Measurements from ENCODE around the gene ABHD8.

The ABHD8 gene

GRCh38 chr19:17303167-17303939 is at the start of gene ABHD8:
Gene ABHD8, minus strand, starts transcription at chr19:17303425. Its CDS starts 1,809 bp downstream, at chr19:17301616.
- Histone ChIP-seq H3K79me2 (peaks cover 8% of the 10 kb centered on the region), H3K9ac (peak within 1 kb of the TSS; percentile 42), H3K27me3 (ENCODE audit: control insufficient read depth, insufficient read depth, low read length) (no peaks in the 10 kb centered on the region), H3K4me3 (ENCODE audit: low read depth, low read length) (peak within 1 kb of the TSS; percentile 75), H3K36me3 (ENCODE audit: control insufficient read depth, insufficient read depth, low read length) (no peaks in the 10 kb centered on the region), H3K4me2 (ENCODE audit: low read length) (peak within 1 kb of the TSS; percentile 89), H2AFZ (peak within 1 kb of the TSS; percentile 92), H3K27ac (peak within 1 kb of the TSS; percentile 90), H3K9me3 (ENCODE audit: control insufficient read depth, low read length) (no peaks in the 10 kb centered on the region), H3K4me1 (peaks cover 18% of the 10 kb centered on the region)
- TF ChIP-seq CTCF (IDR thresholded peaks at IDR 0.05): peak; percentile 86

GRCh38 chr19:17352608-17353280 is 49.5 kb upstream of the ABHD8 start:
- Histone ChIP-seq H3K27me3 (ENCODE audit: control insufficient read depth, insufficient read depth, low read length) (no peaks in the 10 kb centered on the region), H3K27ac (peak overlapping the region; percentile 32), H3K79me2 (no peaks in the 10 kb centered on the region), H3K9me3 (ENCODE audit: control insufficient read depth, low read length) (no peaks in the 10 kb centered on the region), H3K36me3 (ENCODE audit: control insufficient read depth, insufficient read depth, low read length) (no peaks in the 10 kb centered on the region), H3K9ac (no peak overlapping the region), H2AFZ (no peak overlapping the region), H3K4me2 (ENCODE audit: low read length) (no peak overlapping the region), H3K4me1 (no peaks in the 10 kb centered on the region), H3K4me3 (ENCODE audit: low read depth, low read length) (no peak overlapping the region)
- no peak for TF ChIP-seq CTCF (IDR thresholded peaks at IDR 0.05)

- H3K9me3 ChIP-seq (ENCODE audit: control insufficient read depth, low read length): no peaks in the 10 kb centered on the region
- H3K4me2 ChIP-seq (ENCODE audit: low read length): no peak overlapping the region
- H2AFZ ChIP-seq: no peak overlapping the region
- H3K4me3 ChIP-seq (ENCODE audit: low read depth, low read length): no peak overlapping the region
- no peaks in the 10 kb centered on the region for H3K36me3 ChIP-seq (ENCODE audit: control insufficient read depth, insufficient read depth, low read length)
- no peak for TF ChIP-seq CTCF (IDR thresholded peaks at IDR 0.05)
- no peak overlapping the region for H3K9ac ChIP-seq
- H3K27ac ChIP-seq: no peak overlapping the region
- H3K79me2 ChIP-seq: no peaks in the 10 kb centered on the region
- H3K27me3 ChIP-seq (ENCODE audit: control insufficient read depth, insufficient read depth, low read length): no peaks in the 10 kb centered on the region
- no peaks in the 10 kb centered on the region for H3K4me1 ChIP-seq
Measured at GRCh38 chr19:17351815-17352435, 48.7 kb upstream of the ABHD8 start.

- Histone ChIP-seq H3K9me3 (ENCODE audit: control insufficient read depth, low read length) (no peaks in the 10 kb centered on the region), H3K9ac (no peak overlapping the region), H3K79me2 (no peaks in the 10 kb centered on the region), H3K36me3 (ENCODE audit: control insufficient read depth, insufficient read depth, low read length) (no peaks in the 10 kb centered on the region), H3K27me3 (ENCODE audit: control insufficient read depth, insufficient read depth, low read length) (no peaks in the 10 kb centered on the region), H3K4me1 (no peaks in the 10 kb centered on the region), H2AFZ (peak overlapping the region; percentile 11), H3K4me2 (ENCODE audit: low read length) (peak overlapping the region; percentile 22), H3K4me3 (ENCODE audit: low read depth, low read length) (no peak overlapping the region), H3K27ac (peak overlapping the region; percentile 63)
- no peak for TF ChIP-seq CTCF (IDR thresholded peaks at IDR 0.05)
Measured at GRCh38 chr19:17348700-17349099, 45.5 kb upstream of the ABHD8 start.

All from parathyroid adenoma (tissue), 2 donors.